Measurements from ENCODE around the gene CEP85L.

Gene CEP85L

GRCh38 chr6:118683881-118684872, 32.8 kb upstream of the CEP85L start:
- no peak for TF ChIP-seq CTCF (IDR thresholded peaks at IDR 0.05; ENCODE audit: low read depth, low read length)
- DNase-seq (ENCODE audit: low read depth in 2 of 2) = no peak
- H3K4me3 ChIP-seq (replicated peaks in 1 of 2; ENCODE audit: low read depth in 2 of 2, low read length in 2 of 2) = no peak overlapping the region

GRCh38 chr6:118680452-118681095, 29.2 kb upstream of the CEP85L start:
- no peak for DNase-seq (ENCODE audit: low read depth in 2 of 2)
- no peak for TF ChIP-seq CTCF (IDR thresholded peaks at IDR 0.05; ENCODE audit: low read depth, low read length)
- H3K4me3 ChIP-seq (replicated peaks in 1 of 2; ENCODE audit: low read depth in 2 of 2, low read length in 2 of 2) = no peak overlapping the region

GRCh38 chr6:118679327-118679901, 28.0 kb upstream of the CEP85L start:
- DNase-seq (ENCODE audit: low read depth in 2 of 2) = peak; percentile 15 to 55
- no peak for TF ChIP-seq CTCF (IDR thresholded peaks at IDR 0.05; ENCODE audit: low read depth, low read length)
- H3K4me3 ChIP-seq (replicated peaks in 1 of 2; ENCODE audit: low read depth in 2 of 2, low read length in 2 of 2) = no peak overlapping the region

- H3K4me3 ChIP-seq (replicated peaks in 1 of 2; ENCODE audit: low read depth in 2 of 2, low read length in 2 of 2) = no peak overlapping the region
- TF ChIP-seq CTCF (IDR thresholded peaks at IDR 0.05; ENCODE audit: low read depth, low read length) = no peak
- DNase-seq (ENCODE audit: low read depth in 2 of 2) = peak in 1 of 2 donors; percentile 42
Measured at GRCh38 chr6:118678866-118679265, 27.5 kb upstream of the CEP85L start.

GRCh38 chr6:118677193-118677592, 25.8 kb upstream of the CEP85L start:
- DNase-seq (ENCODE audit: low read depth in 2 of 2) = peak in 1 of 2 donors; percentile 10
- TF ChIP-seq CTCF (IDR thresholded peaks at IDR 0.05; ENCODE audit: low read depth, low read length) = no peak
- H3K4me3 ChIP-seq (replicated peaks in 1 of 2; ENCODE audit: low read depth in 2 of 2, low read length in 2 of 2) = no peak overlapping the region

- no peak for DNase-seq (ENCODE audit: low read depth in 2 of 2)
- no peak for TF ChIP-seq CTCF (IDR thresholded peaks at IDR 0.05; ENCODE audit: low read depth, low read length)
Measured at GRCh38 chr6:118675225-118675624, 23.8 kb upstream of the CEP85L start.

More at GRCh38 chr6:118675225-118675624, 23.8 kb upstream of the CEP85L start:
- H3K4me3 ChIP-seq (replicated peaks in 1 of 2; ENCODE audit: low read depth in 2 of 2, low read length in 2 of 2) = no peak overlapping the region

Data from cardiac fibroblast (primary cell).